ENCODE results near the gene ATP7A.
"Not testable (repeated sequence)": the region's sequence is repeated elsewhere in the genome, so short reads cannot be mapped to it uniquely, and the experiment has no call there.

ATP7A gene

GRCh38 chrX:77910108-77910840 lies at the start of gene ATP7A:
Gene ATP7A (plus strand): TSS chrX:77910693. CDS start chrX:77971642, 60,949 bp downstream.
- DNase-seq: peak; percentile 86

- no peak for DNase-seq
Observed at GRCh38 chrX:77875372-77875771, 35.1 kb upstream of the ATP7A start.

GRCh38 chrX:77881418-77881817 lies 29.1 kb upstream of the ATP7A start:
- not testable (repeated sequence) for DNase-seq

- DNase-seq: no peak
Observed at GRCh38 chrX:77892887-77893286, 17.6 kb upstream of the ATP7A start.

GRCh38 chrX:77893713-77894112 lies 16.8 kb upstream of the ATP7A start:
- DNase-seq: no peak

GRCh38 chrX:77894921-77895886 lies 15.3 kb upstream of the ATP7A start, which contains the start of gene MAGT1:
Gene MAGT1 (minus strand): TSS chrX:77895435. CDS start chrX:77895410, 25 bp downstream.
- peak; percentile 95 for DNase-seq

- DNase-seq: peak; percentile 95
Observed at GRCh38 chrX:77899081-77899828, 11.2 kb upstream of the ATP7A start, which contains the start of gene COX7B. Gene COX7B (plus strand): TSS chrX:77899468. CDS start chrX:77899554, 86 bp downstream.

GRCh38 chrX:77900688-77901087 lies 9.8 kb upstream of the ATP7A start:
- no peak for DNase-seq

GRCh38 chrX:77901506-77901905 lies 9.0 kb upstream of the ATP7A start:
- DNase-seq: no peak

- DNase-seq: no peak
Observed at GRCh38 chrX:77917294-77917933, 6.9 kb downstream of the ATP7A start.

- no peak for DNase-seq
Observed at GRCh38 chrX:77918568-77918967, 8.1 kb downstream of the ATP7A start.

GRCh38 chrX:77919370-77919769 lies 8.9 kb downstream of the ATP7A start:
- not testable (repeated sequence) for DNase-seq

- DNase-seq: no peak
Observed at GRCh38 chrX:77922787-77923186, 12.3 kb downstream of the ATP7A start.

- DNase-seq: no peak
Observed at GRCh38 chrX:77924320-77924859, 13.9 kb downstream of the ATP7A start.

GRCh38 chrX:77925764-77926163 lies 15.3 kb downstream of the ATP7A start:
- no peak for DNase-seq

- DNase-seq: no peak
Observed at GRCh38 chrX:77930581-77930980, 20.1 kb downstream of the ATP7A start.

- no peak for DNase-seq
Observed at GRCh38 chrX:77935886-77936285, 25.4 kb downstream of the ATP7A start.

GRCh38 chrX:77936299-77936698 lies 25.8 kb downstream of the ATP7A start:
- no peak for DNase-seq

- DNase-seq: no peak
Observed at GRCh38 chrX:77937291-77937690, 26.8 kb downstream of the ATP7A start.

- DNase-seq: no peak
Observed at GRCh38 chrX:77938083-77938680, 27.7 kb downstream of the ATP7A start.

GRCh38 chrX:77945031-77945430 lies 34.5 kb downstream of the ATP7A start:
- not testable (repeated sequence) for DNase-seq

Measured in NCI-H510A treated with DMSO at 0.1 percent for 48 hours (cell line).